Right atrium auricular region (tissue), 2 donors: ENCODE results near the gene AGBL4. TPM values are rescaled to one million over a fixed set of nuclear protein-coding genes. Genes with fewer than 3 reads are reported as not detected.

Source experiments
- DNase-seq: peaks from one replicate; pipeline ENCODE4 v3.0.0-alpha.2; 2019; ENCODE audit warnings: low spot score
- H3K27ac ChIP-seq, 2 donors: fragments of 200-600 bp; sonication (generic); 1 replicate in 1 of 2; 2 replicates in 1 of 2; pipeline ENCODE4 v1.5.1; 2016 to 2019
- H3K27me3 ChIP-seq, 2 donors: fragments of 200-600 bp; sonication (generic); one replicate each; pipeline versions ENCODE4 v1.5.1 to v1.6.0; 2017 to 2019
- H3K36me3 ChIP-seq: fragments of 200-600 bp; sonication (generic); one replicate; pipeline ENCODE4 v1.5.1; 2016
- H3K4me1 ChIP-seq, 2 donors: fragments of 200-600 bp; sonication (generic); one replicate each; pipeline versions ENCODE4 v1.5.1 to v1.6.0; 2017 to 2019
- H3K4me3 ChIP-seq, 2 donors: fragments of 200-600 bp; sonication (generic); 1 replicate in 1 of 2; 2 replicates in 1 of 2; pipeline ENCODE4 v1.5.1; 2017 to 2019; ENCODE audit warnings: mild to moderate bottlenecking in 1 of 2, moderate library complexity in 1 of 2
- H3K9me3 ChIP-seq, 2 donors: fragments of 200-600 bp; sonication (generic); one replicate each; pipeline ENCODE4 v1.5.1; 2019
- CTCF ChIP-seq, 2 donors: fragments of 200-600 bp; sonication (generic); IDR thresholded peaks; one replicate each; pipeline ENCODE4 v1.5.1; 2019; ENCODE audit warnings: antibody characterized with exemption in 2 of 2
- total RNA-seq, 2 donors: library from RNA; depleted of rRNA; stranded (reverse); fragments of >200 nt; gene quantifications; one replicate each; pipeline ENCODE4 v1.1.0, GENCODE V29; 2016

Gene AGBL4
- total RNA-seq, 2 donors from 2014 or later, result 0.94 to 1.7 TPM

GRCh38 chr1:49045371-49045770 lies 978.4 kb downstream of the AGBL4 start:
- DNase-seq, result no peak
- no peaks in the 10 kb centered on the region for H3K4me1 ChIP-seq
- H3K9me3 ChIP-seq, result no peaks in the 10 kb centered on the region
- H3K4me3 ChIP-seq, result no peak overlapping the region
- H3K36me3 ChIP-seq, result no peaks in the 10 kb centered on the region
- H3K27me3 ChIP-seq, result no peaks in the 10 kb centered on the region
- TF ChIP-seq CTCF (IDR thresholded peaks at IDR 0.05), result no peak
- no peak overlapping the region for H3K27ac ChIP-seq

GRCh38 chr1:49036700-49037099 lies 987.1 kb downstream of the AGBL4 start:
- no peak overlapping the region for H3K27ac ChIP-seq
- no peaks in the 10 kb centered on the region for H3K27me3 ChIP-seq
- no peak for DNase-seq
- no peak for TF ChIP-seq CTCF (IDR thresholded peaks at IDR 0.05)
- no peak overlapping the region for H3K4me3 ChIP-seq
- no peaks in the 10 kb centered on the region for H3K4me1 ChIP-seq
- no peaks in the 10 kb centered on the region for H3K36me3 ChIP-seq
- H3K9me3 ChIP-seq, result no peaks in the 10 kb centered on the region

- H3K9me3 ChIP-seq, result peaks cover 0 to 8% of the 10 kb centered on the region in 2 donors
- DNase-seq, result no peak
- no peak overlapping the region for H3K4me3 ChIP-seq
- H3K4me1 ChIP-seq, result no peaks in the 10 kb centered on the region
- H3K27me3 ChIP-seq, result no peaks in the 10 kb centered on the region
- H3K27ac ChIP-seq, result no peak overlapping the region
- no peak for TF ChIP-seq CTCF (IDR thresholded peaks at IDR 0.05)
- no peaks in the 10 kb centered on the region for H3K36me3 ChIP-seq
Measured at GRCh38 chr1:49028396-49028795, 995.4 kb downstream of the AGBL4 start.

GRCh38 chr1:49026230-49026811 lies 997.4 kb downstream of the AGBL4 start:
- Histone ChIP-seq H3K9me3 (peaks cover 0 to 8% of the 10 kb centered on the region in 2 donors), H3K27ac (no peak overlapping the region), H3K4me3 (no peak overlapping the region), H3K36me3 (no peaks in the 10 kb centered on the region), H3K4me1 (no peaks in the 10 kb centered on the region), H3K27me3 (no peaks in the 10 kb centered on the region)
- no peak for TF ChIP-seq CTCF (IDR thresholded peaks at IDR 0.05)
- DNase-seq, result no peak

- no peaks in the 10 kb centered on the region for H3K27me3 ChIP-seq
- H3K27ac ChIP-seq, result no peak overlapping the region
- no peaks in the 10 kb centered on the region for H3K36me3 ChIP-seq
- no peak for TF ChIP-seq CTCF (IDR thresholded peaks at IDR 0.05)
- no peaks in the 10 kb centered on the region for H3K9me3 ChIP-seq
- H3K4me1 ChIP-seq, result no peaks in the 10 kb centered on the region
- H3K4me3 ChIP-seq, result no peak overlapping the region
- no peak for DNase-seq
Measured at GRCh38 chr1:49016030-49016977, 1007.5 kb downstream of the AGBL4 start.
